ENCODE results near the gene XYLT2. TPM values are rescaled to one million over a fixed set of nuclear protein-coding genes. Genes with fewer than 3 reads are reported as not detected.

XYLT2 gene
- total and polyA plus RNA-seq, 2 experiments from 2014 or later = 14.2 to 44.9 TPM

Small RNA genes lying within 50 kb of the gene (small RNA-seq; reads per million reads assigned to genes)
- gene RF00019 (ENCODE audit: low replicate concordance) = not detected

Other genes starting within 250 kb of the XYLT2 start
- 1.3 and 4.7 TPM in 2 replicates for gene SAMD14, start 216.0 kb upstream of the XYLT2 start, total RNA-seq (2014; rRNA removed; shearing (Covaris generic))
- gene SAMD14, start 216.0 kb upstream of the XYLT2 start, polyA plus RNA-seq (2016; fragmentation: Nextera tagmentation; extraction: Ambion mirVana) = 0.70 and 0.97 TPM in 2 replicates
- gene PPP1R9B, start 195.4 kb upstream of the XYLT2 start, total RNA-seq (2014; rRNA removed; shearing (Covaris generic)) = 10.1 and 10.5 TPM in 2 replicates
- gene PPP1R9B, start 195.4 kb upstream of the XYLT2 start, polyA plus RNA-seq (2016; fragmentation: Nextera tagmentation; extraction: Ambion mirVana) = 1.9 and 2.1 TPM in 2 replicates
- not detected in 2 replicates for gene SGCA, start 180.1 kb upstream of the XYLT2 start, total RNA-seq (2014; rRNA removed; shearing (Covaris generic))
- 0.19 TPM in 1 of 2 replicates, not detected in the other for gene SGCA, start 180.1 kb upstream of the XYLT2 start, polyA plus RNA-seq (2016; fragmentation: Nextera tagmentation; extraction: Ambion mirVana)
- gene COL1A1, start 144.5 kb upstream of the XYLT2 start, total RNA-seq (2014; rRNA removed; shearing (Covaris generic)) = 27.9 and 34.3 TPM in 2 replicates
- 21.2 and 22.4 TPM in 2 replicates for gene COL1A1, start 144.5 kb upstream of the XYLT2 start, polyA plus RNA-seq (2016; fragmentation: Nextera tagmentation; extraction: Ambion mirVana)
- 7.3 and 9.7 TPM in 2 replicates for gene TMEM92, start 71.7 kb upstream of the XYLT2 start, total RNA-seq (2014; rRNA removed; shearing (Covaris generic))
- 13.4 and 18.4 TPM in 2 replicates for gene TMEM92, start 71.7 kb upstream of the XYLT2 start, polyA plus RNA-seq (2016; fragmentation: Nextera tagmentation; extraction: Ambion mirVana)
- 74.3 and 98.5 TPM in 2 replicates for gene MRPL27, start 27.1 kb downstream of the XYLT2 start, total RNA-seq (2014; rRNA removed; shearing (Covaris generic))
- 226 and 227 TPM in 2 replicates for gene MRPL27, start 27.1 kb downstream of the XYLT2 start, polyA plus RNA-seq (2016; fragmentation: Nextera tagmentation; extraction: Ambion mirVana)
- 5.9 and 15.9 TPM in 2 replicates for gene EME1, start 27.1 kb downstream of the XYLT2 start, total RNA-seq (2014; rRNA removed; shearing (Covaris generic))
- gene EME1, start 27.1 kb downstream of the XYLT2 start, polyA plus RNA-seq (2016; fragmentation: Nextera tagmentation; extraction: Ambion mirVana) = 14.4 and 14.7 TPM in 2 replicates
- 109 and 124 TPM in 2 replicates for gene LRRC59, start 51.4 kb downstream of the XYLT2 start, total RNA-seq (2014; rRNA removed; shearing (Covaris generic))
- 46.4 and 47.1 TPM in 2 replicates for gene LRRC59, start 51.4 kb downstream of the XYLT2 start, polyA plus RNA-seq (2016; fragmentation: Nextera tagmentation; extraction: Ambion mirVana)
- gene ACSF2, start 80.1 kb downstream of the XYLT2 start, total RNA-seq (2014; rRNA removed; shearing (Covaris generic)) = 12.4 and 12.8 TPM in 2 replicates
- 6.9 and 7.5 TPM in 2 replicates for gene ACSF2, start 80.1 kb downstream of the XYLT2 start, polyA plus RNA-seq (2016; fragmentation: Nextera tagmentation; extraction: Ambion mirVana)
- not detected in 2 replicates for gene CHAD, start 122.8 kb downstream of the XYLT2 start, total RNA-seq (2014; rRNA removed; shearing (Covaris generic))
- gene CHAD, start 122.8 kb downstream of the XYLT2 start, polyA plus RNA-seq (2016; fragmentation: Nextera tagmentation; extraction: Ambion mirVana) = 0.18 TPM in 1 of 2 replicates, not detected in the other
- 27.5 and 28.7 TPM in 2 replicates for gene RSAD1, start 132.7 kb downstream of the XYLT2 start, total RNA-seq (2014; rRNA removed; shearing (Covaris generic))
- 16.5 and 18.4 TPM in 2 replicates for gene RSAD1, start 132.7 kb downstream of the XYLT2 start, polyA plus RNA-seq (2016; fragmentation: Nextera tagmentation; extraction: Ambion mirVana)
- gene MYCBPAP, start 162.3 kb downstream of the XYLT2 start, total RNA-seq (2014; rRNA removed; shearing (Covaris generic)) = 0.63 and 4.6 TPM in 2 replicates
- 1.7 and 1.8 TPM in 2 replicates for gene MYCBPAP, start 162.3 kb downstream of the XYLT2 start, polyA plus RNA-seq (2016; fragmentation: Nextera tagmentation; extraction: Ambion mirVana)
- 7.7 and 13.7 TPM in 2 replicates for gene EPN3, start 186.6 kb downstream of the XYLT2 start, total RNA-seq (2014; rRNA removed; shearing (Covaris generic))
- 2.2 and 2.3 TPM in 2 replicates for gene EPN3, start 186.6 kb downstream of the XYLT2 start, polyA plus RNA-seq (2016; fragmentation: Nextera tagmentation; extraction: Ambion mirVana)
- gene SPATA20, start 201.0 kb downstream of the XYLT2 start, total RNA-seq (2014; rRNA removed; shearing (Covaris generic)) = 17.4 and 32.7 TPM in 2 replicates
- gene SPATA20, start 201.0 kb downstream of the XYLT2 start, polyA plus RNA-seq (2016; fragmentation: Nextera tagmentation; extraction: Ambion mirVana) = 12.5 and 13.8 TPM in 2 replicates
- gene CACNA1G, start 214.6 kb downstream of the XYLT2 start, total RNA-seq (2014; rRNA removed; shearing (Covaris generic)) = 3.6 and 5.1 TPM in 2 replicates
- 1.1 and 1.4 TPM in 2 replicates for gene CACNA1G, start 214.6 kb downstream of the XYLT2 start, polyA plus RNA-seq (2016; fragmentation: Nextera tagmentation; extraction: Ambion mirVana)